HG02610 (cell line): ENCODE data around the gene SARDH.

Experiments used
- ATAC-seq: cut with Tn5 transposase; IDR thresholded peaks from one replicate; pipeline ENCODE4 v1.9.1; 2021; ENCODE audit warnings: mild to moderate bottlenecking, moderate library complexity; ENCODE audit not compliant: unreplicated experiment

Gene SARDH

DNA sequence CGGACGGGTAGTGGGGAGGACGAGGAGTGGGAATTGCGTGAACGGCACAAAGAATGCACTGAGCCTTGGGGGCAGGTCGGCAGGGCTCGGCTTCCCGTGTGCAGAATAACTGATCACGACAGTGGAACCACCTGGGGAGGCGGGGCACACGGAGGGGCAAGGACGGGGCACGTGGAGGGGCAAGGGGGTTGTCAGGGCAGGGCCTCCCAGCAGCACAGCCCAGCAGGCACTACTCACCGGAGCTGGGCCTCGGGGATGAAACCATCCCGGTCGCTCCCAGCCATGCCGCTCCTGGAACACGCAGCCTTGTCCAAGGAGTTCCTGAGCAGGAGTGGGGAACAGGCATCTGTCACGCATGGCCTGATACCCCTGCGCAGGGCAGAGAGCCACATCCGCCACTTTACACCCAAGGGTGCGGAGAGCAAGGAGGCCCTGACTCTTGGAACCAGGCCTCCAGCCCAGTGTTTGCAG lies 33.4 kb downstream of the SARDH start:
- ATAC-seq, result no peak

DNA sequence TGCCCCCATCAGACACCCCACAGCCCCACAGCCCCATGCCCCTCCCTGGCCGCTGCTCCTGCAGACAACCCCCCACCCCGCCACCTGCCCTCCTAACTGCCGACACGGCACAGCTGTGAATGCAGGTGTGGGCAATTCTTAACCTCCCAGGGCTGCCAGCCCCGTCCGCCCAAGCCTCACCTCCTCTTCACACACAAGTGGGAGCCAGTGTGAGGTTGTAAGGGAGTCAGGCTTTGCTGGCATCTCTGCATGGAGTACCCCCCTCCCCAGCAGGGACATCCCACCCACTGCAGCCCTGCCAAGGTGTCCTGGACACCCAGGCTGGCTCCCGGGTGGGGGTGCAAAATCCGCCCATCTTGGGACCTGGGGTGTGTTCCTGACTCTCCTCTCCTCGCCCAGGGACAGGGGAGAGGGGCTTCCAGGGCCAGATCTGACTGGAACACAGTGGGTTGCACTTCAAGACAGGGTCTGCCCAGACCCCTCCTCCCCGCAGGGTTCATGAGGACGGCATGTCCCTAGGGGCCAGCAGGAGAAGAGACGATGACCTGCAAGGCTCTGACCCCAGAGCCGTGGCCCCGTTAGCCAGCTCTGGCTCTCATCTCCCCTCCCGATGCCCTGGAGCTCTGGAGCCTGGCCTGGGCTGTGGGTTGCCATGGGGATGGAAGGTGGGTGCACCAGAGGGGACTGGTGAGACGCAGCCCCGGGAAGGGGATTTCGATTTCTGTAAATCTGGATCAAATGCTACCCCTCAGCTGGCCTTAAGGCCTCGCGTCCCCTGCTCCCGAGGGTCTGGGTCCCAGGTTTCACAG lies 34.4 kb downstream of the SARDH start:
- no peak for ATAC-seq

DNA sequence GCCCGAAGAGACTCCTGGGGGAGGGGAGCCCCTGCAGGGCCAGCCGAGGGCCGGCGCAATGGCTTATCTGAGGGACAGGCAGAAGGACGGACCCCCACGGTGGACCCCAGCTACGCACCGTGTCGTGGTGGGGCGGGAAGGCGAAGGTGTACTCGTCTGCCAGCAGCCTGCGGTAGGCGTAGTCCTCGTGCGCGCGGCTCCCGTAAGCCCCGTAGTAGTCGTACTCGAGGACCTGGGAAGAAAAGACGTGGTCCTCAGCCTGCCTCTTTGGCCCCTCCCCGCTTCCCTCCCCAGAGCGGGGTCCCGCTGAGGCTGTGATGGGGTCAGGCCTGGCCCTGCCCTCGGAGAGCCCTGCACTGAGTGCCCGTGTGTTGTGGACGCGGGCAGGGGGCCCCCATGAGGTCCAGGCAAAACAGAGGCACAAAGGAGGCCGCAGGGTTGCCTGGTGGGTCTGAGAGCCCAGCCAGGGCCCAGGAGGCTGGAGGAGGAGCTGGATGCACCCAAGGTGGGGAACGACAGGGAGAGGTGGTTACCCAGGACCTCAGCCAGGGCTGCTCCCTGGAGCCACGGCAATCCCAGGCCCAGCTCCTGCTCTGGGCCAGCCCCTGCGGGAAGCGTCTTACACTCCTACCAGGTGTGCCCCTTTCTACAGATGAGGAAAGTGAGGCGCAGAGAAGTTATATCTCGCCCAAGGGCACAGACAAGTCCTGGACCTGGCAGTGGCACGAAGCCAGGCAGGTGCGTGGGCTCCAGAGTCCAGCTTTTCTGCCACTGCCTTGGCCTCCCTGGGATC lies 35.2 kb downstream of the SARDH start:
- no peak for ATAC-seq

DNA sequence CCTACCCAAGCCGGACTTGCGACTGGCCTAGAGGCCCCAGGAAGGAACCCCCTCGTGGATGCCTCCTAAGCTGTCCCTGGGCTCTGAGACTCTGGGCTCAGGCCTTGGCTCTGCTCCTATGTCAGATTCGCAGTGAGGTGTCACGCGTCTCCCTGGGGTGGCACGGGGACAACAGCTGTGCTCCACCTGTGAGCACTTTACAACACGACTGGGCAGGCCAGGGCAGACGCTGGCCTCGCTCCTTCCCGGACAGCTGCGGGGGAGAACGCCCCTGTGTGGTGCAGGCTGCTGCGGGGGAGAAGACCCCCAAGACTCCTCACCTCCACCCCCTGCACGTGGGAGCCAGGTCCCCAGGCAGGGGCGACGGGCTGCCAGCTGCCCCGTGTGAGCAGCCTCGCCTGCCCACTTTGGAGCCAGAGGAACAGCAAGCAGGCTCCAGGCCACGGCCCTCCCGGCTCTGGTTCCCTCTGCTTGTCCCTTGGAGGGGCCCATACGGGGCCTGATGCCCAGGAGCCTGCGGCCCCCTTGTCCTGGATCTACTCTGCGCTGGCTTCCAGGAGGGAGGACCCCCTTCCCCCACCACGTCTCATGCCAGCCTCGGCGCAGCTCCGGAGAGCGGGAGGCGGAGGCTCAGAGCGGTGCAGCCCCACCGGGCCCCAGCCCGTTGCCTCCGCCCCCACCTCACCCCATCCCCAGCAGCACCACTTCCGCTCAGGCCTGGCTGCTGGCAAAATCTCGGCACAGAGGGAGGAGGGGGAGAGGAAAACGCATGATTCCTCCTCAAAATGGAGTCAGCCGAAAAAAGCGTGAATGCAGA lies 36.0 kb downstream of the SARDH start:
- ATAC-seq, result no peak

DNA sequence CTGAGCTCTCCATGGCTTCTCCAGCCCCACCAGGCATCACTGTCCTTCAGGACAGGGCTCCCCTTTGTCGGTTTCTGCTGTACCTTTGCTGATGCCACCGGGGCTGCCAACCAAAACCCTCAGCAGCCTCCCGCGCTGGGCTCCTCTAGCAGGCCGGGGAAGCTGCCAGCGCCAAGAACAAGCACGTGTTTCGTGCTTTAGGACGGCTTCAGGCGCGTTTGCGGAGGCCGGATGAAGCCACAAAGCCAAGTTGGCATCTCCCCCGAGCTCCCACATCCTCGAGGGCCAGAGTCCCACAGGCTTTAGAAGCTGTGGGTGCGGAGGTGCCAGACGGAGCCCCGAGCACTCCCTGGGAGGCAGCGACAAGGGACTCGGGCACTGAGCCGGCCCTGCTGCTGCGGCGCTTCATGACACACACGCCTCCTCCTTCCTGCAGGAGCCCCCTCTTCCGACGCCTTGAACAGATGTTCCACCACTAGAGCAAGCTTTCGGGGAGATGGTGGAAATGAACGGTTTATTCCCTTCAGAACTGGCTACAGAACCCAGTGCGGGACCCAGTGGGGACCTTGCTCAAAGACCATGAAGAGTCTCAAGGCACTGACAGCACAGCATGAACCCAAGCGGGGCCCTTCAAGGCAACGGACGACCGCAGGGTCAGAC lies 36.7 kb downstream of the SARDH start:
- no peak for ATAC-seq

DNA sequence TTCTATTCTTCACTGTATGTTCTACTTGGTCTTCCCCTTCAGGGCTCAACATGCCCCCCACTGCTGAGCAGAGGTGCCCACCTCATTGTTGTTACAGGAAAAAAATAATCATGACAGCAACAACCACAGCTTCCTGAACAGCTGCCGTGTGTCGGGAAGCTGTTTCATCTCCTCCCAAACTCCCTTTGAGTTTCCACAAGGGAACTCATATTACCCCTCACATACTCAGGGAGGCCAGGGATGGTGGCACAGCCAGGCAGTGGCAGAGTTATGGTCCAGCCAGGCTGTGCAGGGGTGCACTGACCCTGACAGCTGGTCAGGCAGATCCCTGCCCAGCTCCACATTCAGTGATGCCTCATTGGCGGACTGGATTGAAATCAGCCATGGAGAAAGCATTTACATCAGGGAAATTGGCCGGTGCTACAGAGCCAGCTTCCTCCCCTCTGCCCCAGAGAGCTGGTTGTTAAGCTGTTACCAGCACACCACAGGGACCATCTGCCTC lies 37.3 kb downstream of the SARDH start:
- no peak for ATAC-seq

DNA sequence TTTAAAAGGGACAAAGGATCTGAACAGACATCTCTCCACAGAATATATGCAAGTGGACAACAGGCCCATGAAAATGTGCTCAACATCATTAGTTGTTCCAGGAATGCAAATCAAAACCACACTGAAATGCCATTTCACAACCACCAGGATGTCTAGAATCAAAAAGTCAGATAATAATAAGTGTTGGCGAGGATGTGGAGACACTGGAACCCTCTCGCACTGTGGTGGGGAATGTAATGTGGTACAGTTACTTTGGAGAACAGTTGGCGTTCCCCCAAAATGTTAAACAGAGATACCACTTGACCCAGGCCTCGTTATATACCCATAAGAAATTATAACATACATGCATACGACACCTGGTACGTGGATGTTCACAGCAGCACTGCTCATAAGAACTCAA lies 38.6 kb downstream of the SARDH start:
- no peak for ATAC-seq

DNA sequence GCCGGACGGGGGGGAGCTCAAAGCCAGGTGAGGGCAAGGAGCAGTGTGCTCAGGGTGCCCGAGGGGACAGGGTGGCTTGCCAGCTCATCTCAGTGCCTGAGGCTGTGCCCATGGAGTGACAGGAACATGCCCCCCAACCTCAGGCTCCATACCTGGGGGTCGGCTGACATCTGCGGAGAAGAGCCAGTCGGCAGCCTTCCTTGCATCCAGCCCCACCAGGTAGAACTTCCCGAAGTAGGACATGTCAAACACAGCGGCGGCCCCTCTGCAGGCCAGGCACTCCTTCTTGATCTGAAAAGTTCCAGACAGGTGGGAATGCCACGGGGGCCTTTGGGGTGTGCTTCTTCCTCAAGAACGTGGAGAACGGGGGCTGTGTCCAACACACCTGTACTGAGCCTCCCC lies 42.1 kb downstream of the SARDH start:
- no peak for ATAC-seq

DNA sequence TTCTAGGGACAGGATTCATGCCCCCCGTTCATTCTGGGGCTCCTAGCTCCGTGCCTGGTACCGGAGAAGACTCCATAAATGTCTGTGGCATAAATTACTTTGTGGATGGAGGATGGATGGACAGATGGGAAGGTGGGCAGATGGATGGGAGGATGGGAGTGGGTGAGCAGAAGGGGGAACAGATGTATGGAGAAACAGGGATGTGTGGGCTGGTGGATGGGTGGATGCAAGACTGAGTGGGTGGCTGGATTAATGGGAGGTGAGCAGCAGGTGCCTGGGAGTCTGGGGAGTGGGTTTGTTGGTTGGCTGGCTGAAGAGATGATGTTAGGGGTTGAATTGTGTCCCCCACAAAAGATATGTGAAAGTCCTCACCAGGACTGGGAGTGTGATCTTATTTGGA lies 43.5 kb downstream of the SARDH start:
- no peak for ATAC-seq

DNA sequence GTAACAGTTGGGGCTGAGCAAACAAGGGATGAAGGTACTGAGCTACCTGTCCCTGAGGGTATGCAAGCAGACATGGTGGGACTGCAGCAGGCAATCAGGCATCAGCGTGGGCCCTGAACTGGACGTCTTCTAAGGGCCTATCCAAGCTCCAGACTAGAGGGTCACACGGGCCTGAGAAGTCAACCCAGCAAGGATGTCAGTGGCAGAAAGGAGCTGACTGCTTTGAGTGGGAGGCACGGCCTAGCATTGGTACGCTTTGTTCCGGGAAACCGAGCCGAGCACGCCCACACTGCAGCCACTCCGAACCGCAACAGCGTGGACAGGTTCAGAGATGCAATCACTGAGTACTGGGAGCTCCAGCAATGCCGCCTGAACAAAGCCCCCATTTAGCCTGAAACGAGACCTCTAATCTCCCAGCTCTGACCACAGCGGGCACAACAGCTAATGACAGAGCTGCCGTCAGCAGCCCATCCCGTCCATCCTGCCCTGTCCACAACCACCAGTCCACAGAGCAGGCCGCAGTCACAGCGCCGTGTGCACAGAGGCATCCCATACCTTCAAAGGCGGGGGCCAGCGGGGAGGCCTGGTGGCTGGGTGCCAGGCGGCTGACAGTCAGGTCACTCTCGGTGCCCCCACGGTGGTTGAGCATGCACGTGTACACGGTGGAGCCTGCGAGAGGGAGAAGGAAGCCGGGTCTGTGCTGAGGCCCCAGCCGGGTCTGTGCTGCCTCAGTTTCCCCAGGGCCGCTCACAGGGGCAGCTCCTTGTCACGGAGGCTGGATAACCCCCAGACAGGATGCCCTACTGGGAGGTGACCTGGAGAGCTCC lies 44.2 kb downstream of the SARDH start:
- ATAC-seq, result no peak

DNA sequence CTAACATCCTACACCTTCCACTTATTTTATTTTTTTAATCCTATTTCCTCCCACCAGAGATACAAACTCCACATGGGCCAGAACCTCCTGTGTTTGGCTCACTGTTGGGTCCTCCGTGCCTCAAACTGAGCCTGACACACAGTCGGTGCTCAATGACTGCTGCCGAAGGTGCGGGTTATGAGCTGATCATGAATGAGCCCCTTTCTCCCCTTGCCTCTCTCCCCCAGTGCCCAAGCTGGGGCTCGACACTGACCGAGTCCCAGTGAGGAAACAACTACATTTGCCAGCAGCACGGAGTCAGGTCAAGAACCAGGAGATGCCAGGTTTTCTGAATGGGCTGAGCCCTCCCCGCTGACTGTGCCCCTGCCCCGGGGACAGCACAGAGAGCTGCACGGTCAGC lies 45.0 kb downstream of the SARDH start:
- ATAC-seq, result no peak

DNA sequence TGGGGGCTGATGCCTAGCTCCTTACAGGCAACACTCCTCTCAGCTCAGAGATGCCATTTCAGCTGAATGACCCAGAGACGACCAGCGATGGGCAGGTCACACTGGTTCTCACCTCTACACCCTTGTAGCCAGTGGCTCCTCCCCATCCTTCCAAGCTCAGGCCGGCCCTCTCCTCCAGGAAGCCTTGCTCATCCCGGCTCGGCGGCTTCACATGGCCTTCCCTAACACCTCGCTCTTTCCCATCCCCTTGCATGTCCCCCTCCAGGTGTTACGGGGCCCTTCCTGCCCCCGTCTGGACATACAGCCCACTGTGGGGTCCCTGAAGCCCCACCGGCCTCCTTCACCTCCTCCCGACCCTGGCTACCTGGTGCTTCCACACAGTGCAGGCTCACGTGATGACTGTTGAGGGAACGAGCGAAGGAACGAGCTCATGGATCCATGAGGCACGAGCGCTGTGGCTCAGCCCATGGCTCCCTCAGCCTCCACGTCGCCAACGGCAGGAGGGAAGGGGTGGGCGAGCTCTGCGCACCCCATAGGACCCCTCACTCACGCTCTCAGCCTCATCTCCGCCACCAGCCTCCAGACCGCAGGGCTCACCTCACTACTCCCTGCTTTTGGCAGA lies 45.7 kb downstream of the SARDH start:
- no peak for ATAC-seq

DNA sequence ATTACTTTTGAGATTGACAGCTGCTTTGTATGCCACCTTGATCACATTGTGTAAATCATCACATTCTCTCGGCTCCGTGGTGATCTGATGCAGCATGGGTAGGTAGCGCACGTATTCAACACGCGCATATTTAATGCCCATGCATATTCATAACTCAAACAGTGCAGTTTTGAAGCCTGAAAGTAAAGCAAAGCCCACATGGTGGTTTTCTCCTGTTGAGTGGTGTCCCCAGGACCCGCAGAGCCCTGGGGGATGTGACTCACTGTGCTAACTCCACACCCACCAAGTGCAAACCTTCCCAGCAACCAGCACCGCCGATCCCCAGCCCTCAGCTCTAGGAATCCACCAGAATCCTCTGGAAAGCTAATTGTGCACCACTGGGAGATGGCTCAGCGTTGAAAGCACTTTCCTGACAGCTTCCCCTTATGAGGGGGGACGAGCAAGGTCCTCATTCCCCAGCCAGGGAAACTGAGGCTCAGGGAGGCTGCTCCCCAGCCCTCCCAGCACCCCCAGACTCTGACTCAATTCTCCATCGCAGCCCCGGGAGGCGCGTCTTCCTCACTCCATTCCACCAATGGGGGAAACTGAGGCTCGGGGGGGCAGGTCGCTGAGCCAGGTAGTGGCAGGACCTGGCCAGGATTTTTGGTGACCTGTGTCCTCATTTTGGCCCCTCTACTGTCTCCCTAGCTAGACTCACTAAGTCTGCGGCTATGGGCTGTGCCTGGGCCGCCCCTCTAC lies 46.4 kb downstream of the SARDH start:
- no peak for ATAC-seq

DNA sequence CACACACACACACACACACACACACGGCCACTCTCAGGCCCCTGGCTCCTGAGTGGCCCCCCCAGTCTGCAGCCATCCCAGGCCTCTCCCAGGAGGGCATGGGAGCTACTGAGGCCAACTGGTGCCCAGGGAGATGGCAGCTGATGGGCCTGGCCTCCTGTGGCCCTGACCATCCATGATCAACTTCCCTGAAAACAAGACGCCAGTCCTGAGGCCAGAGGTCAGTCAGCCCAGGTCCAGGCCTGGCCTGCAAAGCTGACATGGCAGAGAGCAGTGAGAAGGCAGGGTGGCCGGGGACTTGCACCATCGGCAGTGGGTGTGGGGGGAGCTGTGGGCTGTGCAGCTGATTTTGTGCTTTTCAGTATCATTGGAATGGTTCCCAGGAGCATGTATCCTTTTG lies 47.0 kb downstream of the SARDH start:
- no peak for ATAC-seq

DNA sequence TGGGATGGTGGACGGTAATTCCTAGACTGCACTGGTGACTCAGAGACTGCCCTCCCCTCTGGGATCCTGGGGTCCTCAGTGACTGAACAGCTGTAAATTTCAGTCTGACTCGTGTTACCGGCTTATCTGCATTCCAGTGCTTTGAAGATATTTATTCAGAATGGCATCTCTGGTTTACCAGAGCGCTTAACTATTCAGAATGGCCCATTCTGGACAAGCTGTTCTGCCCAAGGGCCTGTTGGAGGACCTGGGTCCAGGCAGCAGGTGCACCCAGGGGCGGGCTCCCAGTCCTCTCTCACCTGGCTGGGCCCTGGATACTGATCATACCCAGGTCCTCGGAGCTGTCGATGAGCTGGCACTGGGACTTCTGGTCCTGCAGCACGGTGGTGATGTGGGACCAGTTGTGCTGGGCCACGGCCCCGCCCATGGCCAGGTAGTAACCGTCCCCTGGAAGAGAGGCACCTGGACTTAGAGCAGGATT lies 48.0 kb downstream of the SARDH start:
- ATAC-seq, result no peak

DNA sequence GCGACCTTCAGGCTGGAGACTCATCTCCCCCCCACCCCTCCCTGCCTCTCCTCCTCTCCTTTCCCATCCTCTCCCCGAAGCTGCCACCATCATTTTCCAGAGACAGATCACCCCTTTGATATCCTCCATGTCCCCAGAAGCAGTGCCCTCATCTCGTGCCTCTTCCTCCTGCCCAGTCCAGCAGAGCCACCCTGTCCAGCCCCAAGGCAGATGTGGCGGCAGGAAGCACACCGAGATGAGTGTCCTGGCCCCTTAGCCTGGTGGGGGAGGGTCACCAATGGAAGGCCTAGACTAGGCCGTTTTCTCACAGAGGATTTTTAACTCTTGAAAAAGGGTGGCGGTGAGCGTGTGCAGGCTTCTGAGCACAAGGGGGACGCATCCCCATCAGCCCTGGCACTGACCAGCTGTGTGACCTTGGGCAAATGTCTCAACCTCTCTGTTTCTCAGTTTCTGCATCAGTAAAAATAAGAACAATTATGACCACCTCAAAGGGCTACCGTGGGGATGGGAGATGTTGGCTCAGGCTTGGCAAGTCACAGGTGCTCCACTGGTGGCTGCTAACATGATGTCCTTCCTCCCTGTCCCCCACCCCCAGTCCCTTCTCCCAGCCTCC lies 48.9 kb downstream of the SARDH start:
- no peak for ATAC-seq

DNA sequence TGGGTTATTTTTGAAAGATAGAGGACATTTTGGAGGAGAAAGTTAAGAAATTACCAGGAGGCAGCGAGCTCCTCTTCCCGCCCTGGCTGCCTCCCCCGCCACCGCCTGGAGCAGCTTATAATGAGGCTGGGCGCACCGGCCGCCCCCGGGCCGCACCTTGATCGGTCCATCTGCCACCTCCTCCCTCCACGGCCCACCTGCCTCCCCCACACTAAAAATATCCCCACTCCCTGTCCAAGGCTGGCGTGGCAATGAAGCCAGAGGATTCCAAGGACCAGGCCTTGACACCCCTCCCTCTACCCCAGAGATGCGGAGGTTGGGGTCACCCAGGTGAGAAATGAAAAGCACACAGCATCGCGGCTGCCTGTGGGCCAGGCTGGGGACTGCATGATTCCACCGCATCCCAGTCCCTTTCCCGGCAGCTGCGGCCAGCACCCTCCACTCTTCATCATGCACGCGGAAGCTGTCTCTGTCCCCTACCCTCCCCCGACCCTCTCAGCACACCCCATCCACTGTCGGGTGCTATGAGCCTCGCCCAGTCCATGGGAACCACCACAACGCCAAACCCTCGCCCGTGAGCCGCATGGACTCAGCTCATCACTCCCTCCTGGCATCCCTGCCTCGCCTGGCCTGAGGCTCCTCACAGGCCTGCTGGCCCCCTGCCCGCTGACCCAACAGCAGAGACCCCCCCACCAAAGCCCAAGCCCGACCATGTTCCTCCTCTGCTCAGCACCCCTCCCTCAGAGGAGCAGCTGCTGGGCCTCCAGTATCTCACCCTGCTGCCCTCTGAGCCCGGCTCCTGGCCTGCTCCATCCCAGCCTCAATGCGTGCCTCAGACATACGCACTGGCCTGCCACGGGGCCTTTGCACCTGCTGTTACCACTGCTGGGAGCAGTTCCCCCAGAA lies 50.0 kb downstream of the SARDH start:
- no peak for ATAC-seq
